Stimulated activated CD8-positive, alpha-beta memory T cell treated with anti-CD3 and anti-CD28 coated beads, Interleukin-15, amount 100 ng/mL, for 48 hours (primary cell): ENCODE measurements around the gene DNAJA1.

Experiments
- DNase-seq, 2 donors: peaks; one replicate each; pipeline ENCODE4 v3.0.0-alpha.2; 2020; ENCODE audit warnings: low read depth in 2 of 2

DNAJA1 gene

DNA sequence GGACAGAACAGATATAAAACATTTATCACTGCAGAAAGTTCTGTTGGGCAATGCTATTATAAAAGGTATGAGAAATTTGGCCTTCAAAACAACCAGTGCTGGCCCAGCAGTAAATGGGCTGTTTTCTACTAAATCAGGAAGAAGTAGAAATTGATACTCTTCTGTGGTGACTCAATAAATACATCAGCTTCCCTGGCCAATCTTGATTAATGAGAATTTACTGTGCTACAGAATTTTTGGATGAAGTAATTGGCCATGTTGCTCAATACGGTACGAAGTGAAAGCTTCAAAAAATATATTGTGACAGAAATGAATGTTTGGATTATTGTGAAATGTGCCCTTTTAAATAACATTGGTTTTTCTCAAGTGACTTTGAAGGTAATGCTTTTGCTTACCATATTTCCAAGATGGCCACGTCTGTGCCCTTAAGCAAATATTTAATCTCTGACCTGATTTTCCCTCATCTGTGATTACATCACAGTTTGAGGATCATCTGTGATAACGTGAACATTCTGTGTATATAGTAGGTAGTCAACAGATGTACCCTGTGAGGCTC is 4.2 kb downstream of the DNAJA1 start:
- no peak for DNase-seq

DNA sequence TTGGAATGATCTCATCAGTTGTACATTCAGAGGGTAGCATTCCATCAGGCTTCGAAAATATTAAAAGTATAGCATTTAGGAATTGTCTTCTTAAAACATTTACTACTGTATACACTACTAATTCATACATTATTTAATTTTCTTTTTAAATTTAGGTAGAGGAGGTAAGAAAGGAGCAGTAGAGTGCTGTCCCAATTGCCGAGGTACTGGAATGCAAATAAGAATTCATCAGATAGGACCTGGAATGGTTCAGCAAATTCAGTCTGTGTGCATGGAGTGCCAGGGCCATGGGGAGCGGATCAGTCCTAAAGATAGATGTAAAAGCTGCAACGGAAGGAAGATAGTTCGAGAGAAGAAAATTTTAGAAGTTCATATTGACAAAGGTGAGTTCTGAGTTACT is 5.2 kb downstream of the DNAJA1 start:
- no peak for DNase-seq

DNA sequence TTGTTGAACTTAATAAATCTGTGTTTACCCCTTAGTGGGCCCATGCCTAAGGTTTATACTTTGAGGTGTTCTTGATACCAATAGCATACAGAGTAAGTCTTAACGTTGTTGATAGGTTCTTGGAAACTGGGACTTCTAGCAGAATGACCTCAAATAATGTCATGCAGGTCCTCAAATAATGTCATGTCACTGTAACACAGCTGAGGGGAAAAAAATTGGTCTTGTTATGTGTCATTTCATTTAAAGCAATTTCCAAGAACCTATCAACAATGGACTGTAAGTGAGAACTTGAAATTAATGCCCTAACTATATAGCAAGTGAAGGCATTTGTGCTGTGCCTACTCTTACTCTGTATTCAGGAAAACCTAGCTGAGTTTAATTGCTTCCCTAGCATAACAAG is 7.2 kb downstream of the DNAJA1 start:
- no peak for DNase-seq

DNA sequence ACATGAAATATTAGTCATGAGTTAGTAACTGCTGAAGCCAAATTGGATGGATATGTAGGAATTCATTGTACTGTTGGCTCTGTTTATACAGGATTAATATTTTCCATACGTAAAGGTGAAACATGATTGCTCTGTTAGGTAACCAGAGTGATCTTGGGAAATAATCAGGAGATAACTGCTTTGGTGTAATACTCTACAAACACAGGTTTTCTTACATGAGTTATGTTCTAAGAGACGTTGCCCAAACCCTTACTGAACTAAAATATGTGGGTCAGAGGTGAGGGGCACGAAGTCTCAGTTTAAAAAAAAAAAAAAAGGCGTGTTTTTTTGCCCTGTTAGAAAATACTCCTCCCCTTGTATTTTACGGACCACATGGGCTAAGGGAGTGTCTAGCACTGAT is 7.8 kb downstream of the DNAJA1 start:
- no peak for DNase-seq

DNA sequence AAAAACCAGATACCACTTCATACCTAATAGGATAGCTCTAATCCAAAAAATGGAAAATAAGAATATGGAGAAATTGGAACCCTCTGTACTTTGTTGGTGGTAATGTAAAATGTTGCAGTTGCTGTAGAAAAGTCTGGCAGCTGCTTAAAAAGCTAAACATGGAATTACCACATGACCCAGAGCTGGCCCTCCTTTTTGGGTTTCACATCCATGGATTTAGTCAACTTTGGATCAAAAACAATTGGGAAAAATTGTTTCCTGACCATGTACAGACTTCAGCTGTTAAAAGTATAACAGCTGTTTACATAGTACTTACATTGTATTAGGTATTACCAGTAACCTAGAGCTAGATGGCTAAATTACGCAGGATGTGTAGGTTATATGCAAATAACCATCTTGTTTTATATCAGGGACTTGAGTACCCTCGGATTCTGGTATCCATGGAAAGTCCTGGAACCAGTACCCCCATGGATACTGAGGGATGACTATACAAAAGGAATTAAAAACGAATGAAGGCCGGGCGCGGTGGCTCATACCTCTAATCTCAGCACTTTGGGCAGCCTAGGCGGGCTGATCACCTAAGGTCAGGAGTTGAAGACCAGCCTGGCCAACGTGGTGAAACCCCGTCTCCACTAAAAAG is 15.8 kb downstream of the DNAJA1 start:
- DNase-seq, result no peak

DNA sequence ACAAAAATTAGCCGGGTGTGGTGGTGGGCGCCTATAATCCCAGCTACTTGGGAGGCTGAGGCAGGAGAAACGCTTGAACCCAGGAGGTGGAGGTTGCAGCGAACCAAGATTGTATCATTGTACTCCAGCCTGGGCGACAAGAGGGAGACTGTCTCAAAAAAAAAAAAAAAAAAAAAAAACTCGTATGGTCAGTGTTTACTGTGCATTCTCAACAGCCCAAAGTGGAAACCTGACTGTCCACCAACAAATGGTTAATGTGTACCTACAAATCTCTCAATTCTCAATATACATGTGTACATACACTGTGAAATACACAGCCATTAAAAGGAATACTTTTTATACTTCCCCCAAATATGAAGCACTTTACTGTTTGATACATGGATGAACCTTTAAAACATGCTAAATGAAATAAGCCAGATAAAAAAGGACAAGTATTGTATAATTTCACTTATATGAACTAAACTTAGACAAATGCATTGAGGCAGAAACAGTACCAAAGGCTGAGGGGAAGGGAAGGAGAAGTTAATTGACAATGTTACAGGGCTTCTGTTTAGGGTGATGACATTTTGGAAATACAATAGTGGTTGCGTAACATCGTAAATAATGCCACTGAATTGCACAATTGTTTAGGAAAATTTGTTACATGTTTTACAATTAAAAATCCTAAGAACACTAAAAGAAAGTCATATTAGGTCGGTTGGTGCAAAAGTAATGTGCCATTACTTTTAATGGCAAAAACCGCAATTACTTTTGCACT is 16.5 kb downstream of the DNAJA1 start:
- no peak for DNase-seq

DNA sequence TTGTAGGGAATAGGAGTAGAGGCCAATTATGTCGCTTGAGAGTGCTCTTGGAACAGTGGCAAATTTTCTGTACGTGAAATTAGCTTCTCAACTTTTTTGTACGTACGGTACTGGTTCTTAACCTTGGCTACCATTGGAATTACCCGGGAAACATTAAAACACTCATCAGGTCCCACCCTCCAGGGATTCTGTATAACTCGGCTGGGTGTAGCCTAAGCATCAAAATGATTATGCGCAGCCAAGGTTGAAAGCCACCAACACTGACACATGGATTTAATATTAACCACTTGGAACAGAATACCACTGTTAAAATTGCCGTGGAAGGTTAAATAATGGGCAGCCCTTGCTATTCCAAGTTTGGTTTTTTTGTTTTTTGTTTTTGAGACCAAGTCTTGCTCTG is 17.4 kb downstream of the DNAJA1 start:
- no peak for DNase-seq

DNA sequence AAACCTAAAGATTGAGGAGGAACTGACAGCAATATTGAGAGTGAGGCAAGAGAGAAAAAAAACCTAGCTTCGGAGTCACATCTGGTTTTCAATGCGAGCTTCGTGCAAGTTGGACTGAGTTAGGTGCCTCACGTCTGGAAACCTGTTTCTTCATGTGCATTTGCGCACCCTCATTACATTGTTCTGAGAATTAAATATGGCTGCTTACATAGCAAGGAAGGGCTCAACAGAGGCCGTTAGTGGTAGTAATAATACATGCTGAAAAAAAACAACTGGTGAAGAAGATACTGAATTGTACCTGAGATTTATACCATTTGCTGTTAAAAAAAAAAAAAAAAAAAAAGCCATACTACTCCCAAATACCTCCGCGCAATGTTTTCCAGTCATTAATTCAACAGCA is 18.6 kb downstream of the DNAJA1 start:
- DNase-seq, result no peak

DNA sequence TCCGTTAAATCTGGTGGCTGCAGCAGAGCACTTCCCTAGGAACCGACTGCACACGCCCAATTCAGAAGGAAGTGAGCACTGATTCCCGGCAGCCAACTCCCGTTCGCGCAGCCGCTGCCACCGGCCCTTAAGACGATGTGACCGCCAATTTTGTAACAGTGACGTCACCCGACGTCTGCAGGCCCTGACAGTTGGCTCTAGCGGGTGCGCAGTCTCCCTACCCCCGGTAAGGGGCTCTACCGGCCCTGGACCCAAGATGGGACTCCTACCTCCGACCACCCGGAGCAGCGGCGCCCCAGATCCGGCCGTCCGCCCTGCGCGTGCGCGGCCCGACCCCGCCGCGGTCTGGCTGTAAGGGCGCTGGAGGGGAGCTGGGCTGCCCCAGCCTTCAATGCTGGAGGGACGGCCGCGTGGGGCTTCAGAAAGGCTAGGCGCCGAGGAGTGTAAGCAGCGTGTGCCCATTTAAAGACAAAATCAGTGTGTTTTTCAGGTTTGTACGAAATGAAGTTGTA is 19.1 kb downstream of the DNAJA1 start:
- peak; percentile 38 to 56 for DNase-seq

DNA sequence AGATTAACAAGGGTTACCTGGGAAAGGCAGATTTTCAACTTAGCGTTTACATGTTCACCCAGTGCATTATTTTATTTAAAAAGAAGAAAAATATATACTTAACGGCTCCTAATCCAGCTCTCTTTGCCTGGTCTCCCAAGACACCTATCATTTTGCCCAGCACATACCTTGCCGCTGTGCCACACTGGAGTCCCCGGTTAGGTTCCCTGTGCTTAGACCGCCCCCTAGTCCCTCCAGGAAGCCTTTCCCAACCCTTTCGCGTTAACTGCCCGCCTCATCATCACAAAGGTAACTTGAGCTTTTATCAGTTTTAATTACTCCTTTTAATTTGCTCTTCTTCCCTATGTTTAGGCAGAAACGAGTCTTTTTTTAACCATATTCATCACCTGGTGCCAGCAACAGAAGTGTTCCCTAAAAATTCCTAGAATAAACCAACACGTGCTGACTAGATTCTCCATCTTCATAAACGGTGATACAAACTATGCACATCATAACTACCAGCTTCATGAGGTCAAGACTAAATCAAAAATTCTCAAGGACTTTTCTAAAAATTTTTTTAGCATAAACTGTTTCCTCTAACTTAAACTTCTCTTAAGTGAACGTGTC is 19.7 kb downstream of the DNAJA1 start:
- DNase-seq, result no peak

DNA sequence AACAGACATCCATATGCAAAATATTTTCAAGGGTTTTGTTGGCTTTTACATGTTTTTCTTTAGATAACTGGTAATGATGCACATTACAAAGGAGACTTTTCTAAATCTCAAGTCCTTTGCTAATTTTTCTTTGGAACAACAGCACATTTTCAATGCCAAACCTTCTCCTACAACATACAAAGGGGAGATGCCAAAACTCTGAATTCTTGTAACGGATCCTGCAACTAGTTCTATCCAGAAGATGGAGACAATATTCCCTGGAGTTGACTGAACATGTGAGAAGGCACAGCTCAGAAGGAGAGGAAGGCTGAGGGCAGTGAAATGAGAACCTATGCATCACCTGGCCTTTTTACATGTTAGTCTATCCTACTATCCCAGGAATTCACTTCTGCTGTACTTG is 21.0 kb downstream of the DNAJA1 start:
- DNase-seq, result no peak

DNA sequence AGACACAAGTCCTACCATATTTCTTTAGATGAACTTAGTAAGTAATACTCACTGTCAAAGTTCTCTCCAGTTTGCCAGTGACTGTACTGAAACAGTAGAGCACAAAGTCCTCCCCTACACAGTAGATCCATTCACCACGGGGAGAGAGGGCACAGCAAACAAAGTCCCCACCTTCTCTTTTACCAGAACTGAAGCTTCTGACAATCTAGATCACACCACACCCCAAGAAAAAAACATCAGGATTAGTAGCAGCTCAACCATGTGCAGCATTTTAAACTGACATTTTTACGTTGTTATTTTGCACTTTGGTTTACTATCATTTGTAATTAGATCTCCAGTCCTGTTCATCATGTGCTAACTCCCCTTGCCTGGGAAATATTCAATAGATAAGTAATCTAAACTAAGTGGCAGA is 23.0 kb downstream of the DNAJA1 start:
- no peak for DNase-seq

DNA sequence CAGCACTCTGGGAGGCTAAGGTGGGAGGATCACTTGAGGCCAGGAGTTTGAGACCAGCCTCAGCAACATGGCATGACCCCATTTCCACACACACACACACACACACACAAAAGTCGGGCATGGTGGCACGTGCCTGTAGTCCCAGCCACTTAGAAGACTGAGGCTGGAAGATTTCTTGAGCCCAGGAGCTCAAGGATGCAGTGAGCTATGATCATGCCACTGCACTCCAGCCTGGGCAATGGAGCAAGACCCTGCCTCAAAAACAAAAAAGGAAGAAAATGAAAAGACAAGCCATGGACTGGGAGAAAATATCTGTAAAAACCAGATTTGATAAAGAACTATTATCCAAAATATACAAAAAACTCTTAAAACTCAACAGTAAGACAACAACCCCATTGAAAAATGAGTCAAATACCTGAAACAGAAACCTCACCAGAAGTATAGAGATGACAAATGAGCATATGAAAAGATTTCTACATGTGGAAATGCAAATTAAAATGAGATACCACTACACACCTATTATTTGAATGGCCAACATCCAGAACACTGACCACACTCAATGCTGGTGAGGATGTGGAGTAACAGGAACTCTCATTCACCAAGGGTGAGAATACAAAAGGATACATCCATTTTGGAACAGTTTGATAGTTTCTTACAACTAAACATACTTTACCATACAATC is 24.7 kb downstream of the DNAJA1 start:
- DNase-seq, result no peak

DNA sequence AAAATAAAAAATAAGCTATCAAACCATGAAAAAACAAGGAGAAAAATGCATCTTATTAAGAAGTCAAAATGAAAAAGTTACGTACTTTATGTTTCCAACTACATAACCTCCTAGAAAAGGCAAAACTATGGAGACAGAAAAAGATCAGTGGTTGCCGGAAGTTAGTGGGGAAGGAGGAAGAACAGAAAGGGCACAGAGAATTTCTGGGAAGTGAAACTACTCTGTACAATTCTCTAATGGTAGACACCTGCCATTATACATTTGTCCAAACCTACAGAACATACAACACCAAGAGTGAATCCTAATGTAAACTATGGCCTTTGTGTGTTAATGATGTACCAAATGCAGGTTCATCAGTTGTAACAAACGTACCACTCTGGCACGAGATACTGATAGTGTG is 26.1 kb downstream of the DNAJA1 start:
- DNase-seq, result no peak

DNA sequence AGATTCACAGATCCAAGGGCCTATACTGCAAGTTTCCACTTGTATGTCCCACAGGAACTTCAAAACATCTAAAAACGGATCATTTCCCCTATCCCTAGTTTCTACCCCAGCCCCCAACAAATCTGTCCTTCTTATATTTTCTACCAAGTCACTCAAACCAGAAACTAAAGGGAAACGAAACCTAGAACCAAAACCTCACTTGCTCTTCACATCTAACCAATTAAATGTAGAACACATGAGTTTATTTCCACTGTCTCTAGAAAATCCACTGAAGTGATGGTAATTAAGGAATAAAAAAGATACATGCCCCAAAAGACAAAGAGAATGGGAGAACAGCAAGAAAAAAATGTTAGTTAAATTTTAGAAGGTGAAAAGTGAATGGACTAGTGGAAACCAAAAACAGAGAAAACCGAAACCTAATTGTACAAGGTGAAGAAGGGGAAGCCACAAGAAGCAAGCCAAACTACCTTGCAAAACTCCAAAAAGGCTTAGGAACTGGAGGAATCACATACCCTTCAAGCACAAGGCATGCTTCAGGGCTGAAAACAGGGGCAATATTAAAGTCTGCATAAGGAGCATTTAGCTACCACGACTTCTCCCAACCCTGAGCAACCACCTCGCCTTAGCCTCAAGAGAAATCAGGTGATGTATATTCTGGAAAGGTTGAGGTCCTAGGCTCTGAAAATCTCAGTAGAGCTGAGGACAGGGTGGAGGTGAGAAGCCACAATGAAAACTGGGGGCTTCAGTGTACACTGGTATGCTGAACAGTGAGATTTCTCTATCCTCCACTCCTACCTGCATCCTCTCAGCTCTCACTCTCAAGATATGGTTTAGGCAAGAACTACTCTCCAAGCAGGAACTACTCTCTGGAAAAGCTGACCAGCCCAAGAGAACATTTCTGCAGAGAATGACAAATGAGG is 40.3 kb downstream of the DNAJA1 start:
- DNase-seq, result no peak

DNA sequence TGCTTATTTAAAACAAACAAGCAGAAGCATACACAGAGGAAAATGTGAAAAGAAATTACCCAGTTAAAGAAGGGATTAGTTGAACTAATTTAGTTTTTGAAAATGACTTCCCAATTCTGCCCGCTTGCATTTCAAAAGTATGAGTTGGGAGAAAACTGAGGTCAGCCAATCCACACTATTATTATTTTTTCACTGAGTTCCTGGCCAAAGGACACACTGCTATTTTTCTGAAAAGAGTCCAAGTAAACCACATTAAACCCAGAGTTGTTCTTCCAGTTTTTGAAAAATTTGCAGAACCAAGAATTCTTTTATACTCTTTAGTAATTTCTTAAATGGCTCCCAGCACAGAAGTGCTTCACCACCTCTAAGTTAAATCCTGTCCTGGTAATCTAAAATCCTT is 43.9 kb downstream of the DNAJA1 start:
- no peak for DNase-seq

DNA sequence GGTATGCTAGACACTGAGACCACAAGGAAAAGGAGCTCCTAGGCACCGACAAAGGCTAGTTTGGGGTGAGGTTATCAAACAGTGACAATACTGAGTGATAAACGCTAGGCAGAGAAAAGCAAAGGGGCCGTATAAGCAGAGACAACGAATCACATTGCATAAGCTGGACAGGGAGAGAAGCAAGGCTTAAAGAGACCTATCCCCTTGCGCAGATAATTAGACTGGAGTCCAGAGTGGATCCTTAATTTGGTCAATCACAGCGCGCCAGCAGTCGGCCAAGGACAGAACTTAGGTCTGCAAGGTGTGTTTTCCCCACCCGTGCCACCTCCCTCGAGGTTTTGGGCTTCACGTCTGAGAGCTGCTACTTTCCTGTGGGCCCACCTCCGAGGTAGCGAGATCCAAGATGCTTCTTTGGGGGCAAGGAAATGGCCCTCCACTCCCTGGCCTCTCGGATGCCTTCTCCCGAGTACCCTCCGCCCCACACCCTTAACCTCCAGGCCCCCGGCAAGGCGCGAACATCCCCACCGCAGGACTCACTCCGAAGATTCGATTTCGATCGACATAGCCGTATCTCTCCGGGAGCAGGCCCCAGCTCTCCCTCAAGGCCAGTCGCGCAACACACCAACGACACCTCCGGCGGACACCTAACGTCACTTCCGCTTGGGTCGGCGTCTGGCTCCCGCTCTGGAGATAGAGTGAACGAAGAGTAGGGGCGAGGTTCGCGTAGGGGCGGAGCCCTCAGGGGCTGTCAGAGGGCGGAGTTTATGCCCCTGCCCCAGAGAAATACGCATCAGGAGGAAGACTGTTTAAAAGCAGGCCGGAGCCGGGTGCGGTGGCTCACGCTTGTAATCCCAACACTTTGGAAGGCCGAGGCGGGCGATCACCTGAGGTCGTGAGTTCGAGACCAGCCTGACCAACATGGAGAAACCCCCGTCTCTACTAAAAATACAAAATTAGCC is 51.3 kb downstream of the DNAJA1 start, which contains the start of gene SMU1:
Gene SMU1 (minus strand): TSS at position 629 of the 959 bp plus-strand sequence. CDS start 66 bp downstream, at position 563.
- peak; percentile 91 to 93 for DNase-seq

DNA sequence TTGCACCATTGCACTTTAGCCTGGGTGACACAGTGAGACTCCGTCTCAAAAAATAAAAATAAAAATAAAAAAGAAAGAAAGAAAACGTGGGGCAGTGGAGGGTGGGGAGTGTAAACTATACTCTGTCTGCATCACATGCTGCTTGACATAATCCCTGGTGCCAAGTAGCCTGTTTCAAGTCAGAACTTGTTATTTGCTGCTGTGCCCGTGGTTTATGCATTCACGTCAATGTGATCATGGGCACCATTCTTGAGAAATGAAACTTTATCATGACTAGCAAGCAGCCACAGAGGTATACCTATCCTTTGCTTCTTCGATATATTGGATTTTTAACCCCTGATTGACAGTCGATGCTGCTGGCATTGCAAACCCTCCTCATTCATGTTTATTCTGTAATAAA is 55.5 kb downstream of the DNAJA1 start:
- no peak for DNase-seq

DNA sequence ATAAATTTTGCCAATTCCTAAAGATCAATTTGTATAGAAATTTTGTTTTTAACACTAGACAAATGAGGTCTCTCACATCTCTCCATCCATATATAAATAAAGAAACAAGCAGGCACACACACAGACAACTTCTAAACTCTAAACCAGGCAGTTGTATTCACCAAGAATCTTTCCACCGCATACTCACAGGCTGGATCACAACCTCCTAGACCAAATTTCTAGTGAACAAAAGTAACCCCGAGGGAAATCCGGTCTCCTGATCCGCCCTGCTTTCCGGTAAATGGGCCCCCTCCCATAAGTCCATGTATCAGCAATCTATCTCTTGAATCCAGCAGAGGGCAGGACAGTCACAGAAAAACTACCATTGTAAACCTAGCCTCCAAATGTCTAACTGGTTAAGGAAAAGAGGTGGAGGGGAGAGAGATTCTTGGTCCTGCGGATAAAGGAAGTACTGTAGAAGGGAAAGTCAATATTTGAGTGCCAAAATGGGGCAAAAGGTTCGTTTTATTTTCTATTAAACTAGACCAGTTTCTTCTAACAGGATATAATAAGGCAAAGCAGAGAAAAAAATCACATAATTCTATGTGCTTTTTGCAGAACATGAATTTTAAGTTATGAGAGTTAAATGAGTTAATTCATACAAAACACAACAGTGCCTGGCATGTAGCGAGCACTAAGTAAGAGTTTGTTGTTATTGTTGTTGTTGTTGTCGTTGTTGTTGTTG is 56.2 kb downstream of the DNAJA1 start:
- peak; percentile 28 to 39 for DNase-seq
